SH-SY5Y (cell line): ENCODE measurements around the gene F8.

ENCODE experiments used
- GATA2 ChIP-seq: IDR thresholded peaks from 2 replicates; pipeline ENCODE4 v1.6.1; 2011; ENCODE audit warnings: mild to moderate bottlenecking, low read depth, low read length
- GATA3 ChIP-seq: IDR thresholded peaks from 2 replicates; pipeline ENCODE4 v1.6.1; 2011; ENCODE audit warnings: low read depth, mild to moderate bottlenecking, low read length, moderate library complexity

F8 gene

GRCh38 chrX:155020591-155020990 lies 1.9 kb downstream of the F8 start:
- no peak for TF ChIP-seq GATA3
- no peak for TF ChIP-seq GATA2

DNA sequence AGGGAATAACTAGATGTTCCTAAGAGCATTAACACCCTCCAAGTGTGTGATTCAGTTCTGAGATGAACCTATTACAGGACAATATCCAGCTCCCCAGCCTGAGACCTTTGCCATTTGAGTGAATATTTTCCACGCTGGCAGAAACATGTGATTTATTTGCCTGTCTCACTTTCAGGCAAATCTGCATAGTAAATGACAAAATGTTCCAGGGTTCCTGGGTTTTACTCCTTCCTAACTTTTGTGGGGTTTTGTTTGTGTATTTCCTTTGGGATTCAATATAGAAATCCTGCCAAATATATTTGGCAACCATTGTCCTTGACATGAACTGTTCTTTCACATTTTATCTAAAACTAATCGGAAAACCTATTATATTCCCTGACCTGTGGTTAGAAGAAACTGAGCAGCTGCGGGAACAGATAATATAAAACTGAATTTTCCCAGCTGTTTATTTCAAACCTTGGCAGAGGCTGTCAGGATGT lies 12.5 kb downstream of the F8 start:
- TF ChIP-seq GATA2 (no peak), GATA3 (no peak)

DNA sequence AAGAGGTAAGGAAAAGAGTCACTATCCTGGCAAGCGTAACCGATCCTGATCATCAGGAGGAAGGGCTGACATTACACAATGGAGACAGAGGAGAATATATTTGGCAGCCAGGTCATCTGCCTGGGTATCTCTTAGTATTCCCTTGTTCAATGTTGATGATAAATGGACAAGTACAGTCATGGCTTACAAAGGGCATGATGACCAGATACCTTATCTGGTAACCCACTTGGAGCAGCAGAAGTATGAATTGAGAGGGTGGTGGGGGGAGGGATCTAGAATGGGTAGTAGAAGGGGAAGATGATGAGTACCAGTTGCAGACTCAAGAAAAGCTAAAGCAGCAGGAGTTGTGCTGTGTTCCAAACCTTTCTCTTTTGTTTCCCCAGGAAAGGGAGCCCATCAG lies 17.3 kb downstream of the F8 start:
- TF ChIP-seq GATA3 = no peak
- no peak for TF ChIP-seq GATA2

- TF ChIP-seq GATA3 (no peak), GATA2 (no peak)
Observed at GRCh38 chrX:155001873-155002272, 20.6 kb downstream of the F8 start.

DNA sequence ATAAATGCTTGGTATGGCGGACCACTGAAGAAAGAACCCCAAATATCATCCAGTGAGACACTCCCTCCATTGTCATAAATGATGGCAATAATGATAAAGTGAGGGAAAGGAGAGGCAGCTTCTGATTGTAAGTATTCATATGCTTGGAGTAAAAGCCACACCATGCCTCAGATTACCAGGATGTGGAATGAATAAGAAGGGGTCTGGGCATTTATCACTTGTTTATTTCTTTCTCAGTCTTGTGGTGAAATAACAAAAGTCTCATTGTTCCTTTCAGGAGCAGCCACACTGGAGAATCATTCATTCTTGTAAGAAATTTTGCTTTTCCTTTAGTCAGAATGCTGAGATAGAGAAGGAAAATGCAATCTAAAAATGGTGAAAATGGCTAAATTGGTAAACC lies 21.7 kb downstream of the F8 start:
- TF ChIP-seq GATA2 (no peak), GATA3 (no peak)

GRCh38 chrX:154998204-154998880 lies 24.2 kb downstream of the F8 start:
- no peak for TF ChIP-seq GATA3
- no peak for TF ChIP-seq GATA2

DNA sequence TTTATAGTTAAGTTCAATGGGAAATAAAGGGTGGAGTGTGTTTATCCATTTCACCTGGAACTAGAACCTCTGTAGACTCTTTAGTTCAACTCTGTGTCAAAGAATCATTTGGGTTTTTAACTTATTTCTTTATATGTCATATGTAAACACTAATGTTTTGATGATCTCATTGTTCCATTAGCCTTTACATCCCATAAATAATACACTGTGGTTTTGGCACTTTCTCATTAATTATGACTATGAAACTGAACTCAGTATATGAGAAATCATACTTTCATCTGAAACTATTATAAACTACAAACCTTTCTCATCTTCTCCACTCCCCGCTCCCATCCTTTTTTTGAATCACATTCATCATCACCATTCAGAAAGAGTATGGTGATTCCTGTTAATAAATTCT lies 31.0 kb downstream of the F8 start:
- TF ChIP-seq GATA3 (no peak), GATA2 (no peak)

- TF ChIP-seq GATA3 (no peak), GATA2 (no peak)
Observed at GRCh38 chrX:154991039-154991438, 31.5 kb downstream of the F8 start.

DNA sequence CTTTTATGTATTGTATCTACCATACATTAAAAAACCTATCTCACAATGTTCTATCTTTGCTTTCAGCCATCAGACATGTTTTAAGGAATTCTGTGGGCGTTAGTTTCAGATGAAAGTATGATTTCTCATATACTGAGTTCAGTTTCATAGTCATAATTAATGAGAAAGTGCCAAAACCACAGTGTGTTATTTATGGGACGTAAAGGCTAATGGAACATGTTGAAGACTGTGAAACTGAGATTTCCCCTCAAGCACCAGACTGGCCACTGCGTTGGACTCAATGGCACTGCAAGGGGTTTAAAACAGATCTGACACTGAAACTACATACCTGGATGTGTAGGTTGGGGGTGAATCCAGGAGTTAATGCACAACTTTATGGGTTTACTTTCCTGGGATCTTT lies 32.0 kb downstream of the F8 start:
- no peak for TF ChIP-seq GATA3
- no peak for TF ChIP-seq GATA2

GRCh38 chrX:154988719-154989118 lies 33.8 kb downstream of the F8 start:
- TF ChIP-seq GATA2 (no peak), GATA3 (no peak)

- no peak for TF ChIP-seq GATA3
- TF ChIP-seq GATA2 = no peak
Observed at GRCh38 chrX:154987940-154988339, 34.6 kb downstream of the F8 start.

GRCh38 chrX:154986826-154987575 lies 35.5 kb downstream of the F8 start:
- no peak for TF ChIP-seq GATA3
- TF ChIP-seq GATA2 = no peak

GRCh38 chrX:154981116-154981411 lies 41.5 kb downstream of the F8 start:
- no peak for TF ChIP-seq GATA3
- no peak for TF ChIP-seq GATA2

- no peak for TF ChIP-seq GATA3
Observed at GRCh38 chrX:154980330-154981115, 42.0 kb downstream of the F8 start.

GRCh38 chrX:154979629-154980028 lies 42.9 kb downstream of the F8 start:
- TF ChIP-seq GATA3 (no peak), GATA2 (no peak)
